Measurements from ENCODE around the gene ZBTB20.

DNA sequence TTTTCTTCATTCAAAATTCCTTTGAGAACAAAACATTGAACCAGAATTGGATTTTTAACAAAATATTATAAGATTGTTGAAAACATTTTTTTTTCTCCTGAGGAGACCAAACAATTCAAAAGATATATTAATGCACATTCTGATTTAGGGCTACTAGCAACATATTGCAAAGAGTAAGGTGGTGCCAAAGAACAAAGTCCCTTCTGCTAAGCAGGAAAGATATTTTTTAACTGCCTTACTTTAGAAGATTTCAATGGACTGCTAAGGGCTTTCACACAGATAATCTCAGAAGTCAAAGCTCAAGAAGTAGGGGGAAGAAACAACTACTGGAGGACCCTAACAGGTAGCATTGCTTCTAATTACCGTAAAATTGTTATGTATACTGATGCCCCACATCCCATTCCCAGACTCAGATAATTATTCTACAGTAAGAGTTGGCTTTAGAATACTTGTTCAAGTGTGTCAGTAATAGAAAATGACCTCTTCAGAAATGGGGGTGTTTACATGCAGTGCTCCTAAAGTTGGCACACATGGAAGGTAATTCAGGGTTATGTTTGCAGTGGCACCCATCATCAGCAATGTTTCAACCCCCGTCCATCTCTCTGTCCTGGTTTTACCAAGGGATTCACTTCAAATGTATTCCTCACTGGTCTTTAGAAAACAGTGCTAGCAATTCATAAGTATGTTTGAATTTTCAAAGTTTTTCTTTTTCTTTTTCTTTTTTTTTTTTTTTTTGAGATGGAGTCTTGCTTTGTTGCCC lies 354.7 kb downstream of the ZBTB20 start:
- TF ChIP-seq POLR2AphosphoS5 (IDR thresholded peaks at IDR 0.05; ENCODE audit: low read depth, low read length) (no peak), SIN3A (IDR thresholded peaks at IDR 0.05; ENCODE audit: borderline replicate concordance, insufficient read depth, low read length) (no peak), TAF1 (IDR thresholded peaks at IDR 0.05; ENCODE audit: borderline replicate concordance, insufficient read depth, low read length) (no peak)
- TF ChIP-seq, protein P1, sequence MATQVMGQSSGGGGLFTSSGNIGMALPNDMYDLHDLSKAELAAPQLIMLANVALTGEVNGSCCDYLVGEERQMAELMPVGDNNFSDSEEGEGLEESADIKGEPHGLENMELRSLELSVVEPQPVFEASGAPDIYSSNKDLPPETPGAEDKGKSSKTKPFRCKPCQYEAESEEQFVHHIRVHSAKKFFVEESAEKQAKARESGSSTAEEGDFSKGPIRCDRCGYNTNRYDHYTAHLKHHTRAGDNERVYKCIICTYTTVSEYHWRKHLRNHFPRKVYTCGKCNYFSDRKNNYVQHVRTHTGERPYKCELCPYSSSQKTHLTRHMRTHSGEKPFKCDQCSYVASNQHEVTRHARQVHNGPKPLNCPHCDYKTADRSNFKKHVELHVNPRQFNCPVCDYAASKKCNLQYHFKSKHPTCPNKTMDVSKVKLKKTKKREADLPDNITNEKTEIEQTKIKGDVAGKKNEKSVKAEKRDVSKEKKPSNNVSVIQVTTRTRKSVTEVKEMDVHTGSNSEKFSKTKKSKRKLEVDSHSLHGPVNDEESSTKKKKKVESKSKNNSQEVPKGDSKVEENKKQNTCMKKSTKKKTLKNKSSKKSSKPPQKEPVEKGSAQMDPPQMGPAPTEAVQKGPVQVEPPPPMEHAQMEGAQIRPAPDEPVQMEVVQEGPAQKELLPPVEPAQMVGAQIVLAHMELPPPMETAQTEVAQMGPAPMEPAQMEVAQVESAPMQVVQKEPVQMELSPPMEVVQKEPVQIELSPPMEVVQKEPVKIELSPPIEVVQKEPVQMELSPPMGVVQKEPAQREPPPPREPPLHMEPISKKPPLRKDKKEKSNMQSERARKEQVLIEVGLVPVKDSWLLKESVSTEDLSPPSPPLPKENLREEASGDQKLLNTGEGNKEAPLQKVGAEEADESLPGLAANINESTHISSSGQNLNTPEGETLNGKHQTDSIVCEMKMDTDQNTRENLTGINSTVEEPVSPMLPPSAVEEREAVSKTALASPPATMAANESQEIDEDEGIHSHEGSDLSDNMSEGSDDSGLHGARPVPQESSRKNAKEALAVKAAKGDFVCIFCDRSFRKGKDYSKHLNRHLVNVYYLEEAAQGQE (IDR thresholded peaks at IDR 0.05; ENCODE audit: insufficient read depth in 1 of 2, low read depth in 2 of 2, low read length in 2 of 2) = no peak
